ENCODE measurements around the gene CDC123.
A peak's percentile ranks its signal among the peaks of the same experiment; 100 is the strongest.
"Not testable (repeated sequence)": the region's sequence is repeated elsewhere in the genome, so short reads cannot be mapped to it uniquely, and the experiment has no call there.

CDC123 gene

DNA sequence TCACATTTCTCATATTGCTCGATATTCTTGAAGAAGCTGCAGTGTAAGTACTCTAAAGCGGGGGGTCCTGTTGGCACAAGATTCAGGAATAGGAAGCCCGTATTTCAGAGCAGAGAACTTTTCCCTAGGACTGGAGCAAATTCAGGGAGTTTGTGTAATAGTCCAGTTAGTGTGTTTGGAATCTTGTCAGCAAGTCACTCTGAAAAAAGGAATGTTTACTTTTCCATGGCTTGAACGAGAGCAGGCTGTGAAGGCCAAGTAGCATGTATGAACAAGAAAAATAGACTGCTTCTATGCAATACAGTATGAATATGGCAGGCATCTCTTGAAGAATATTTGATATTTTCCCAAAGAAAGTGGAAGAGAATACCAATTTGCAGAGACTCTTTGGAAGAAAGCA lies 39.8 kb downstream of the CDC123 start:
- DNase-seq (ENCODE audit: low read depth) = peak; percentile 57

- peak; percentile 57 for DNase-seq (ENCODE audit: low read depth)
Measured at GRCh38 chr10:12237265-12238220, 41.6 kb downstream of the CDC123 start.

DNA sequence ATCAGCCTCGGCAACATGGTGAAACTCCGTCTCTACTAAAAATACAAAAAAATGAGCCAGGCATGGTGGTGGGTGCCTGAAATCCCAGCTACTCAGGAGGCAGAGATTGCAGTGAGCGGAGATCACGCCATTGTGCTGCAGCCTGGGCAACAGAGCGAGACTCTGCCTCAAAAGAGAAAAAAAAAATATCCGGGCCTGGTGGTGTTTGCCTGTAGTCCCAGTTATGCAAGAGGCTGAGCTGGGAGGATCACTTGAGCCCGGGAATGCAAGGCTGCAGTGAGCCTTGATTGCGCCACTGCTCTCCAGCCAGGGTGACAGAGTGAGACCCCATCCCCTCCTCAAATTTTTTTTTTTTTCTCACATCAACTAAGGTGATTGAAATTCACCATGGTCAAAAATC lies 42.8 kb downstream of the CDC123 start:
- DNase-seq (ENCODE audit: low read depth) = no peak

DNA sequence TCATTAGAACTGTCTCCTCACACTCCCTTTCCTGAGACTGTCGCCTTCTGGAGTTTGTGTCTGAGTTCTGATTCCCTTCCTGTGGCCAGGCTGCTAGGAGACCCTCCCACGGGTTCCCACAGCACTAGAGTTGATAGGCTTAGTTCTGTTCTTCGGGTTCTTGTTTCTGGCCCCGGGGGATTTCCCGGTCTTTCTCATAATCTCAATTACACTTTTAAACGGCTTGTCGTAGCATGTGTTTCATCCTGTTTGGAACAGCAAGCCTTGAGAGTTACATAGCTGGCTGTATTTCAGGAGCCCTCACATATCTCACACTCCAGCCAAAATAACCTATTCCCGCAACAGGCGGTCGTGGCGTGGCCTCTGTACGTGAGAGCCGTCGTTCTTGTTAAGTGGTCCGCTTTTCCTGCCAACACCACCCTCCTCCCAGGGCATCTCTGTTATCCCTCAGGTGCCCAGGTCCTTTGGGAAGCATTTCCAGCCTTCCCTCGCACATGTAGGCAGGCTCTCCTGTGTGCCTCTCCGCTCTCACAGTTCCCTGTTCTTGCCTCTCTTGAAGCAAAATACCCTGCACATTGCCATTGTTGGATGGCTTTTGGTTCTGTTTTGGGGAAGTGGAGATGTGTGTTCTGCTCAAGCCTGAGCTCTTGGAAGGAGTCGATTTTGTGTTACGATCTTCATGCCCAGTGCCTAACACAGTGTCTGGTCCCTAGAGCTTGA lies 46.0 kb downstream of the CDC123 start:
- no peak for DNase-seq (ENCODE audit: low read depth)

GRCh38 chr10:12243864-12244620 lies 48.1 kb downstream of the CDC123 start:
- DNase-seq (ENCODE audit: low read depth) = no peak

DNA sequence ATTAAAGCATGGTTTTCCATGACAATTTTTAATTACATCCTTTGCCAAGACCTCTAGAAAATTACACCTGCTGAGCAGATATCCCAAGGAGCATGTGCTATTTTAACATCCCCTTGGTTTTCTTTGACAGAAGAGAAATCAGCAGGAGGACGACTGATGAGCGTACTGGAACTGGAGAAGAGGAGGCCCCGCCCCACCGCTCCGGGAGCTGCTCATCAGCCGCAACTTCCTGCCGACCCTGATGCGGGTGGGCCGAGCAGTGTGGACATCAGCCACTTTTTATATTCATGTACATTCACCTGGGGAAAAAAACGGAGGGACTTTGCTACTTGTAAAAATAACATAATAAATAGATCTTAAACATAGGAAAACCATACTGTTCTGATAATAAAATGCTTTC lies 54.2 kb downstream of the CDC123 start:
- no peak for DNase-seq (ENCODE audit: low read depth)

DNA sequence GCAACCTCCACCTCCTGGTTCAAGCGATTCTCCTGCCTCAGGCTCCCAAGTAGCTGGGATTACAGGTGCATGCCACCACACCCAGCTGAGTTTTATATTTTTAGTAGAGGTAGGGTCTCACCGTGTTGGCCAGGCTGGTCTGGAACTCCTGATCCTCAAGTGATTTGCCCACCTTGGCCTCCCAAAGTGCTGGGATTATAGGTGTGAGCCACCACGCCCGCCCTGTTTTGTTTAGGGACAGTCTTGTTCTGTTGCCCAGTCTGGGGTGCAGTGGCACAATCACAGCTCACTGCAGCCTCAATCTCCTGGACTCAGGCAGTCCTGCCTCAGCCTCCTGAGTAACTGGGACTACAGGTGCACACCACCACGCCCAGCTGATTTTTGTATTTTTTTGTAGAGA lies 54.7 kb downstream of the CDC123 start:
- not testable (repeated sequence) for DNase-seq (ENCODE audit: low read depth)

GRCh38 chr10:12251581-12251980 lies 55.6 kb downstream of the CDC123 start:
- DNase-seq (ENCODE audit: low read depth) = no peak

DNA sequence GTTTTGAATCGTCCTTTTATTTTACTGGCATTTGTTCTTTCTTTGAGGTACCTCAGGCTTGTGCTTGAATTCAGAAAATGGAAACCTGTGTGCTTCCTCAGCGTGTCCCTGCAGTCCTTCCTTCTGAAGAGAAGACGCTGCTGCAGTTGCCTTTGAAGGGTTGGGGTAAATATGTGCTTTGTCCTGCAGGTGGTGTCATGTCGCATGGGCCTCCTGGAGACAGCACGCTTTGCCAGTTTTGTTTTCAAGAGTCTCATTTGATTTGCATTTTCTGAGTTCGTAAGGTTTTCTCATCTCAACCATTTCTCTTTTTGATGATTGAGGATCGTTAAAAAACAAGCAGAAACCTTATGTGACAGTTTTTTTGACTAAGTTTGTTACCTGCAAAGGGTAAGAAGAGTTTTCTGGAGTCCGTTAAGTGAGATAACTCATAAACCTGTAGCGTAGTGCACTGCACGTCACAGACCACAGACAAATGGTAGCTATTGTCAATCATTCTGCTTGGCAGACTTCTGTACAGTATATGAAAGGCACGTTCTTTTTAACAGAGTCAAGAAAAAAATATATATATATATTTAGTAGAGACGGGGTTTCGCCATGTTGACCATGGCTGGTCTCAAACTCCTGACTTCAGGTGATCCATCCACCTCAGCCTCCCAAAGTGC lies 57.0 kb downstream of the CDC123 start:
- DNase-seq (ENCODE audit: low read depth) = no peak

DNA sequence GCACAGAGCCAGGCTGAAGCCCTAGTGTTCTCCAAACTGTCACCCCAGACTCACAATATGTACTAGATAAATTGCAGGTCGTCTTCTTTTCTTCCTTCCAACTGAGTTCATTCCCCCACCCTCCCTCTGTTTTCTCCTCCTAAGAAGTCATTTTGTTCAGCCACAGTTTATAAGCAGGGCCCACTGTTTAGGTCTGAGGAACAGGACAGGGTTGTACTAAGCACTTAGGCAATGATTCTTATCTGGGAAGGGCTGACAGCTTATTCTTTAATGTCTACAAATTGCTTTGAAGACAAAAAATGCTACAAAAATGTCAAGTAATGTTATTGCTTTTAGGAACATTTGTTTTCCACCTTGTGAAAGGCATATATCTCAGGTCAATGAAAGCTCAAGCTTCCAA lies 59.1 kb downstream of the CDC123 start:
- no peak for DNase-seq (ENCODE audit: low read depth)

DNA sequence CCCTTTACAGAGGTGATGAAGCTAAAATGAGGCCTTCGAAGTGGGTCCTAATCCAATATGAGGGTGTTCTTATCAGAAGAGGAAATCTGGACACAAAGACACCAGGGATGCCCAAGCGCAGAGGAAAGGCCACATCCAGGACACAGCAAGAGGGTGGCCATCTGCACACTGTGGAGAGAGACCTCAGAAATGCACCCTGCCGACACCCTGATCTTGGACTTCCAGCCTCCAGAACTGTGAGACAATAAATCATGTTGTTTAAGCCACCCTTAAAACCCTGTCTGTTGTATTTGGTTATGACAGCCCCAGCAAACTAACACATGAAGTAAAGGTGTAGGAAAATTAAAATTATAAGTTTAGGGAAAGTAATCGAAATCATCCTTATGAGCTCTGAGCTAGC lies 64.0 kb downstream of the CDC123 start:
- DNase-seq (ENCODE audit: low read depth) = no peak

DNA sequence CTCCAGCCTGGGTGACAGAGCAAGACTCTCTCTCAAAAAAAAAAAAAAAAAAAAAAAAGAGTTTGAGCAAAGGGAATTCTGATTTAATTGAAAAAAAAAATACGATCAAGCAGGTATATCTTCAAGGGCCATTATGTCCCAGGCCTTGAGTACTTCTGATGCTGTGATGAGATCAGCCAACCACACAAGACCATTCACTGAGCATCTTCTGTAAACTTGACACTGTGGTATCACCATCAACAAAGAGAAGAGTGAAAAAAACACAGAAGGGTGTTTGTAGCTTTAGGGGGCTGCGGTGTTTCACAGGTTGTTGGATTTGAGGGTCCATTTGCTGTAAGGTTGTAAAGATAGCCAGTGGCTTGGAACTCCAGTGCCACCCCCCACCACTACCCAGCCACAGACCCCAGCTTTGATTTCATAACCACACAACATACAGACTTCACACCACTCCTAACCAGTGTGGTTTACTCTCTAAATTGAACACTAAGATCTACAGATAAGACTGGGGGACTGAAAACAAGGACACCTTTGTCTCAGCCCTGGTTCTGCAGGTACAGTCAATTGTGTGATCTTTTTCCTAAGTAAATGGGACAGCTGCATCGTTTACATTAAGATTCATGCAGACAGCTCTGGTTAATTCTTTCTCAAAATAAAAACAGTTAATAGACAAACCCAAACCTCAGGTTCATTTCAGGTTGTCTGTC lies 66.4 kb downstream of the CDC123 start:
- DNase-seq (ENCODE audit: low read depth) = no peak

DNA sequence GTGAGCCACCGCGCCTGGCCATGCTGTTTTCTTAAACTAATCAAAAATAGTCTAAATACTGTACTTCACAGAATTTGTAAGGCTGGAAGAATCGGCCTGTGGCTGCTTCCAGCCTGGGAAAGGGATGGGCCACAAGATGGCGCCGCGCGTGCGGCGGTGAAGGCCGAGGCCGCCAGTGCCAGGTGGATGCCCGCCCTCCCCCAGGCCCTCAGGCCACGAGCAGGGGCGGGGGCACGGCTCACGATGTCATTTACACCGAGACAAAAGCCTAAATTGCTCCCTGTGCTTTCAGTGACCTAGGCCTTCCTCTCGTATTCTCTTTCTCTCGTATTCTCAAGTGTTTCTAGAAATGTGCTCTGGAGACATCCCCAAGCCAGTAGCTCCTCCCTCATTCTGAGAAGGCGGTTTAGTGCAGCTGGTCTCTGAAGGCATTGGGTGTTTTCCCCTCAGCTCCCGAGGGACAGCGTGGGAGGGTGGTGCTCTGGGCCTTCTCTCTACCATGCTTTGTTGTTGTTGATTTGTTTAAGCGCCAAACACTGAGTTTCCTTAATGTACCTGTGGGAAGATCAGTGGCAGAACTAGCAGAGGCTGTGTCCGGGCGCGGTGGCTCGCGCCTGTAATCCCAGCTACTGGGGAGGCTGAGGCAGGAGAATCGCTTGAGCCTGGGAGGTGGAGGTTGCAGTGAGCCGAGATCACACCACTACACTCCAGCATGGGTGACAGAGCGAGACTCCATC lies 68.4 kb downstream of the CDC123 start:
- peak; percentile 59 for DNase-seq (ENCODE audit: low read depth)

DNA sequence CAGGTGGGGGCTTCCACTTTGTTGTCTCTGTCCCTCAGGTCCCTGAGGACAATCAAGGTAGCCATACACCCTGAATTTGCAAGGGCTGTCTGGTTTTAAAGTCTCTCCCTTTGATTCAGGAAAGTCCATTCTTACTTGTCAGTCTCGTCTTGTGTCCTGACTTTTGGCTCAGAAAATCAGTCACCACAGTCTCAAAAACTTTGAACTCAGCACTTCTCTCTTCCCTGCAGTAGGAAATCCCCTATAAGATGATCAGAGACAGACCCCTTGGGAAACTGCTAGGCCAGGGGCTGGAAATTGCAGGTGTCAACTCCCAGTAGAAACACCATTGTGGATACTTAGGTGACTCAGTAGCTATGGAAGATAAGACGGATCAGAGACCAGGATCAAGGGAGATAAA lies 73.1 kb downstream of the CDC123 start:
- DNase-seq (ENCODE audit: low read depth) = no peak

DNA sequence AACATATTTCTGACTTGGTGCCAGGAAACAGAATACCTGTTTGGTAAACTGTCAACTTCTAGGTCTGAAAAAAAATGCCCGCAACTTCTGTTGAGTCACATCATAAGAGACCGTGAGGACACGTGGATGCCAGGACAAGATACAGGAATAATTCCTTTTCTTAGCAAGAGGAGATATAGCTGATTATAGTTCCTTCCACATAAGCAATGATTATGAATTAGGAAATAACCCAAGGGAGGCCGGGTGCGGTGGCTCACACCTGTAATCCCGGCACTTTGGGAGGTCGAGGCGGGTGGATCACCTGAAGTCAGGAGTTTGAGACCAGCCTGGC lies 75.2 kb downstream of the CDC123 start:
- no peak for DNase-seq (ENCODE audit: low read depth)

- not testable (repeated sequence) for DNase-seq (ENCODE audit: low read depth)
Measured at GRCh38 chr10:12277862-12278261, 81.9 kb downstream of the CDC123 start.

- no peak for DNase-seq (ENCODE audit: low read depth)
Measured at GRCh38 chr10:12279281-12279680, 83.3 kb downstream of the CDC123 start.

GRCh38 chr10:12287772-12288171 lies 91.8 kb downstream of the CDC123 start:
- DNase-seq (ENCODE audit: low read depth) = no peak

GRCh38 chr10:12297784-12298183 lies 101.8 kb downstream of the CDC123 start:
- DNase-seq (ENCODE audit: low read depth) = not testable (repeated sequence)

GRCh38 chr10:12299222-12299965 lies 103.4 kb downstream of the CDC123 start:
- no peak for DNase-seq (ENCODE audit: low read depth)
